HepG2 (cell line): ENCODE measurements around the gene MAMDC2.

Source experiments
- DRAP1 ChIP-seq: IDR thresholded peaks from 2 replicates; pipeline ENCODE4 v1.6.1; 2016; ENCODE audit warnings: missing genetic modification reagents, missing compliant biosample characterization
- FOXK2 ChIP-seq: fragments of 450-650 bp; IDR thresholded peaks from 2 replicates; pipeline ENCODE4 v1.6.1; 2016
- MXD1 ChIP-seq: sonication (generic); formaldehyde crosslinking; IDR thresholded peaks from 2 replicates; pipeline ENCODE4 v1.4.0; 2020; ENCODE audit warnings: mild to moderate bottlenecking, missing genetic modification reagents
- REST ChIP-seq, 2 experiments: IDR thresholded peaks; 2 replicates each; pipeline ENCODE4 v1.6.1; 2011 to 2012; ENCODE audit warnings: low read length in 2 of 2, borderline replicate concordance in 1 of 2, low read depth in 1 of 2, mild to moderate bottlenecking in 1 of 2, moderate library complexity in 1 of 2
- ZNF121 ChIP-seq: sonication (generic); formaldehyde crosslinking; IDR thresholded peaks from 2 replicates; pipeline ENCODE4 v1.5.0; 2020; ENCODE audit warnings: mild to moderate bottlenecking, missing genetic modification reagents

GRCh38 chr9:70111042-70111602 lies 67.5 kb downstream of the MAMDC2 start:
- TF ChIP-seq MXD1 = no peak
- no peak for TF ChIP-seq DRAP1 (CRISPR knock-in tag)
- TF ChIP-seq ZNF121 = no peak
- TF ChIP-seq REST (IDR thresholded peaks at IDR 0.05; ENCODE audit: borderline replicate concordance in 1 of 2, low read depth in 1 of 2, low read length in 2 of 2) = no peak
- TF ChIP-seq FOXK2 = no peak
